B cell (primary cell): ENCODE results near the gene LRRC43. TPM values are rescaled to one million over a fixed set of nuclear protein-coding genes. Genes with fewer than 3 reads are reported as not detected.

Source experiments
- ATAC-seq: fragments of 200-7000 bp; cut with Tn5 transposase; one replicate; pipeline ENCODE4 v1.10.0; 2021; ENCODE audit warnings: low read depth, mild to moderate bottlenecking, moderate number of reproducible peaks, moderate library complexity
- CTCF ChIA-PET: fragments of 350-600 bp; sonication (Branson Sonifier 250); formaldehyde crosslinking; loops from one replicate; lab custom pipeline; 2021; ENCODE audit warnings: antibody characterized with exemption, inconsistent platforms; lab: Charles Lee
- POLR2A ChIA-PET: fragments of 350-600 bp; sonication (Branson Sonifier 250); formaldehyde crosslinking; loops from one replicate; lab custom pipeline; 2021; ENCODE audit warnings: antibody characterized with exemption; lab: Charles Lee
- DNase-seq: peaks from one replicate; pipeline ENCODE4 v3.0.0; 2013
- H2AFZ ChIP-seq: 2 replicates; pipeline ENCODE4 v1.6.1; 2012; ENCODE audit warnings: mild to moderate bottlenecking, low read depth, low read length; ENCODE audit not compliant: insufficient read depth, poor library complexity, severe bottlenecking
- H3K27ac ChIP-seq, 2 donors: 1 replicate in 1 of 2; 2 replicates in 1 of 2; pipeline ENCODE4 v1.5.1; 2012 to 2013; ENCODE audit warnings: low read length in 2 of 2, mild to moderate bottlenecking in 2 of 2, moderate library complexity in 1 of 2
- H3K27me3 ChIP-seq, 4 experiments: fragments of 200-600 bp in 1 of 4; sonication (generic) in 1 of 4; replicated peaks in 1 of 4; 1 replicate in 2 of 4; 2 replicates in 2 of 4; pipeline versions ENCODE4 v1.6.1 to v1.7.0; 2013 to 2016; ENCODE audit warnings: low read length in 3 of 4, mild to moderate bottlenecking in 2 of 4, mixed read lengths in 1 of 4, moderate library complexity in 1 of 4; ENCODE audit not compliant: insufficient read depth in 4 of 4, control insufficient read depth in 3 of 4; ENCODE audit errors: control extremely low read depth in 1 of 4
- H3K36me3 ChIP-seq, 2 experiments: replicated peaks in 1 of 2; 1 replicate in 1 of 2; 2 replicates in 1 of 2; pipeline versions ENCODE4 v1.6.1 to v1.7.1; 2013; ENCODE audit warnings: low read length in 1 of 2; ENCODE audit not compliant: insufficient read depth in 2 of 2, control insufficient read depth in 1 of 2; ENCODE audit errors: control extremely low read depth in 1 of 2, extremely low read depth in 1 of 2
- H3K4me1 ChIP-seq, 2 donors: fragments of 200-600 bp in 1 of 2; sonication (generic) in 1 of 2; 1 replicate in 1 of 2; 2 replicates in 1 of 2; pipeline versions ENCODE4 v1.5.1 to v1.6.1; 2013 to 2017; ENCODE audit warnings: low read length in 2 of 2; ENCODE audit not compliant: control insufficient read depth in 2 of 2, insufficient read depth in 2 of 2
- H3K4me2 ChIP-seq: replicated peaks from 2 replicates; pipeline ENCODE3; 2012; ENCODE audit warnings: mild to moderate bottlenecking, low read depth, low read length; ENCODE audit not compliant: poor library complexity, severe bottlenecking
- H3K4me3 ChIP-seq, 5 experiments: fragments of 200-600 bp in 1 of 5; sonication (generic) in 1 of 5; 1 replicate in 3 of 5; 2 replicates in 2 of 5; pipeline versions ENCODE4 v1.5.1 to v1.7.0; 2011 to 2016; ENCODE audit warnings: low read length in 4 of 5, mild to moderate bottlenecking in 4 of 5, low read depth in 2 of 5, control low read depth in 1 of 5, moderate library complexity in 1 of 5; ENCODE audit not compliant: insufficient read depth in 1 of 5; ENCODE audit errors: control extremely low read depth in 1 of 5, extremely low read depth in 1 of 5
- H3K79me2 ChIP-seq: fragments of 200-600 bp; sonication (generic); one replicate; pipeline ENCODE4 v1.6.0; 2016; ENCODE audit warnings: low read length; ENCODE audit not compliant: control insufficient read depth, insufficient read depth
- H3K9ac ChIP-seq: fragments of 200-600 bp; sonication (generic); 2 replicates; pipeline ENCODE4 v1.6.1; 2017; ENCODE audit warnings: mild to moderate bottlenecking, low read length, moderate library complexity
- H3K9me3 ChIP-seq, 3 donors: one replicate each; pipeline versions ENCODE4 v1.6.1 to v1.7.1; 2013; ENCODE audit warnings: low read length in 2 of 3; ENCODE audit not compliant: control insufficient read depth in 2 of 3, insufficient read depth in 1 of 3; ENCODE audit errors: control extremely low read depth in 1 of 3
- H4K20me1 ChIP-seq: 2 replicates; pipeline ENCODE4 v1.6.0; 2012; ENCODE audit warnings: mild to moderate bottlenecking, low read length; ENCODE audit not compliant: insufficient read depth, control insufficient read depth, poor library complexity, severe bottlenecking
- H3K27ac Mint-ChIP-seq: one replicate; pipeline ENCODE4 v1.8.0; 2021; ENCODE audit warnings: mixed read lengths
- H3K27me3 Mint-ChIP-seq: one replicate; pipeline ENCODE4 v1.8.0; 2021; ENCODE audit warnings: mixed read lengths
- H3K4me1 Mint-ChIP-seq: one replicate; pipeline ENCODE4 v1.8.0; 2021; ENCODE audit warnings: mixed read lengths
- H3K4me3 Mint-ChIP-seq: one replicate; pipeline ENCODE4 v1.8.0; 2021; ENCODE audit warnings: mixed read lengths
- H3K9me3 Mint-ChIP-seq: one replicate; pipeline ENCODE4 v1.8.0; 2022; ENCODE audit warnings: mixed read lengths; ENCODE audit not compliant: insufficient read depth
- EZH2 ChIP-seq: IDR thresholded peaks from 2 replicates; pipeline ENCODE4 v1.6.1; 2012; ENCODE audit warnings: borderline replicate concordance, low read depth, mild to moderate bottlenecking, moderate library complexity, low read length; ENCODE audit not compliant: insufficient read depth, poor library complexity, severe bottlenecking
- WGBS: methylation state at CpG from one replicate; pipeline ENCODE4 v1.1.5; 2013; ENCODE audit warnings: missing lambda C conversion rate; ENCODE audit not compliant: insufficient coverage; 5-methylcytosine and 5-hydroxymethylcytosine counted together
- intact Hi-C: fragments of 100-400 bp; cut with micrococcal nuclease; formaldehyde crosslinking; loops from one replicate; pipeline ENCODE4 v1.10.0; 2022
- polyA plus RNA-seq: library from polyadenylated mRNA; depleted of rRNA; stranded (reverse); fragments of >200 nt; gene quantifications from 2 replicates; pipeline ENCODE4 v1.2.3, GENCODE V29; 2012
- total RNA-seq, 2 donors: library from RNA; stranded (reverse); fragments of 120-200 nt in 1 of 2; gene quantifications; 1 replicate in 1 of 2; 2 replicates in 1 of 2; pipeline versions ENCODE4 v1.2.3 to v1.2.4, GENCODE V29; 2013 to 2022
- TF ChIP-seq, protein P1 (sequence below): fragments of 200-600 bp; IDR thresholded peaks from one replicate; pipeline ENCODE4 v1.8.0; 2022; ENCODE audit warnings: antibody characterized with exemption, mild to moderate bottlenecking

LRRC43 gene
- total and polyA plus RNA-seq, 2 donors (not counting 1 experiment from before 2014, with no cell fraction given) = not detected

- Mint-ChIP-seq H3K27ac (no peak overlapping the region), H3K4me1 (no peaks in the 10 kb centered on the region), H3K9me3 (no peaks in the 10 kb centered on the region), H3K4me3 (no peak overlapping the region), H3K27me3 (no peaks in the 10 kb centered on the region)
- Histone ChIP-seq H3K36me3 (peaks cover 1 to 60% of the 10 kb centered on the region in 2 experiments), H2AFZ (no peak overlapping the region), H3K27me3 (no peaks in the 10 kb centered on the region), H4K20me1 (no peaks in the 10 kb centered on the region), H3K4me3 (no peak overlapping the region), H3K9ac (no peak overlapping the region), H3K27ac (no peak overlapping the region), H3K9me3 (no peaks in the 10 kb centered on the region), H3K4me1 (no peaks in the 10 kb centered on the region), H3K79me2 (no peaks in the 10 kb centered on the region), H3K4me2 (no peak overlapping the region)
- intact Hi-C loops = no loop called here
- POLR2A ChIA-PET = no interaction called here
- WGBS = 95% methylated on average over 8 of the region's 10 CpGs
- no peak for ATAC-seq
- TF ChIP-seq EZH2 = no peak
- TF ChIP-seq, protein P1, sequence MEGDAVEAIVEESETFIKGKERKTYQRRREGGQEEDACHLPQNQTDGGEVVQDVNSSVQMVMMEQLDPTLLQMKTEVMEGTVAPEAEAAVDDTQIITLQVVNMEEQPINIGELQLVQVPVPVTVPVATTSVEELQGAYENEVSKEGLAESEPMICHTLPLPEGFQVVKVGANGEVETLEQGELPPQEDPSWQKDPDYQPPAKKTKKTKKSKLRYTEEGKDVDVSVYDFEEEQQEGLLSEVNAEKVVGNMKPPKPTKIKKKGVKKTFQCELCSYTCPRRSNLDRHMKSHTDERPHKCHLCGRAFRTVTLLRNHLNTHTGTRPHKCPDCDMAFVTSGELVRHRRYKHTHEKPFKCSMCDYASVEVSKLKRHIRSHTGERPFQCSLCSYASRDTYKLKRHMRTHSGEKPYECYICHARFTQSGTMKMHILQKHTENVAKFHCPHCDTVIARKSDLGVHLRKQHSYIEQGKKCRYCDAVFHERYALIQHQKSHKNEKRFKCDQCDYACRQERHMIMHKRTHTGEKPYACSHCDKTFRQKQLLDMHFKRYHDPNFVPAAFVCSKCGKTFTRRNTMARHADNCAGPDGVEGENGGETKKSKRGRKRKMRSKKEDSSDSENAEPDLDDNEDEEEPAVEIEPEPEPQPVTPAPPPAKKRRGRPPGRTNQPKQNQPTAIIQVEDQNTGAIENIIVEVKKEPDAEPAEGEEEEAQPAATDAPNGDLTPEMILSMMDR = no peak
- CTCF ChIA-PET = no interaction called here
- no peak for DNase-seq
Observed at GRCh38 chr12:122137229-122137628, 45.7 kb upstream of the LRRC43 start.

DNA sequence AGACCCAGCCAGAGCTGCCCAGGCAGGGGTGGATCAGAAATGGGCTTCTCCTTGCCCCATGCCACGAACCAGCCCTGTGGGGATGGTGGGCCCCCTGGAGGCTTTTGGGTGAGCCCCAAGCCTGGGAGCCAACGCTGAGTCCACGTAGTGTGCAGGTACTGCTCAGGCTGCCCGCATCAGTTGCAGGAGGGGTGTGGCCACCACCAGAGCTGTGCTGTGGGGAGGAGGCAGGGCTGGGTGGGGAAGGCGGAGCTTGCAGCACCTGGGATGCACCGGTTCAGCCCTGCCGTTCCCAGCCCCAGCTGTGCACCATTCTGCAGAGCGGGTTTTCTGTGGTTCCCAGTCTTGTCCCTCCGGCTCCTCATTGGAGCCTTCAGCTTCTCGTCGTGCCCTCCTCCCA lies 45.2 kb upstream of the LRRC43 start:
- Histone ChIP-seq H3K27ac (no peak overlapping the region), H3K9me3 (no peaks in the 10 kb centered on the region), H3K4me3 (no peak overlapping the region), H3K36me3 (peaks cover 0 to 60% of the 10 kb centered on the region in 2 experiments), H3K27me3 (no peaks in the 10 kb centered on the region), H3K4me1 (no peaks in the 10 kb centered on the region), H3K79me2 (no peaks in the 10 kb centered on the region), H3K9ac (no peak overlapping the region), H4K20me1 (no peaks in the 10 kb centered on the region), H3K4me2 (no peak overlapping the region), H2AFZ (no peak overlapping the region)
- TF ChIP-seq EZH2 = no peak
- TF ChIP-seq, protein P1 = no peak
- H3K4me3 Mint-ChIP-seq = no peak overlapping the region
- DNase-seq = no peak
- POLR2A ChIA-PET = no interaction called here
- intact Hi-C loops = no loop called here
- 92% methylated on average over 11 of the region's 11 CpGs for whole genome bisulfite sequencing
- H3K9me3 Mint-ChIP-seq = no peaks in the 10 kb centered on the region
- CTCF ChIA-PET = interaction anchor here (1.1 kb wide), 1 partner anchor 14 kb away, joined by 3 read pairs; no protein-coding TSS in a partner anchor
- no peak for ATAC-seq
- H3K4me1 Mint-ChIP-seq = no peaks in the 10 kb centered on the region
- no peak overlapping the region for H3K27ac Mint-ChIP-seq
- no peaks in the 10 kb centered on the region for H3K27me3 Mint-ChIP-seq
